D341Med (cell line): ENCODE measurements around the gene ITPRID2.
"Not testable (repeated sequence)": the region's sequence is repeated elsewhere in the genome, so short reads cannot be mapped to it uniquely, and the experiment has no call there.

Experiments used
- DNase-seq: peaks from one replicate; pipeline ENCODE4 v3.0.0; 2012; ENCODE audit warnings: low spot score

ITPRID2 gene

DNA sequence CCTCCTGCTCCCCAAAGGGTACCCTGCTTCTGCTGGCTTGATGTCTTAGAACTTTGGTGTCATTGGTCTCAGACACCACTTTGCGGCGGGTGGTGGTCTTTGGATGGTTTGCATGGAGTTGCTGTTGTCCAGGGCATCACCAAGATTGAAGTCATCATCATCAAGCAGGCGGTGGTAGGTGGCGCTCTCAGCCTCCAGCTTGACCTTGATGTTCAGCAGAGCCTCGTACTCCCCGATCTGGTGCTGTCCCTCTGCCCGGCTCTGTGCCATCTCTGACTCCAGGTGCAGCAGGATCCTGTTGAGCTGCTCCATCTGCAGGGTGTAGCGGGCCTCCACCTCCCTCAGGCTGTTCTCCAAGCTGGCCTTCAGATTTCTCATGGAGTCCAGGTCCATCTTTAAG lies 69.6 kb downstream of the ITPRID2 start:
- DNase-seq: not testable (repeated sequence)

- DNase-seq: no peak
Measured at GRCh38 chr2:181962142-181962541, 70.6 kb downstream of the ITPRID2 start.

- no peak for DNase-seq
Measured at GRCh38 chr2:181970160-181970794, 78.7 kb downstream of the ITPRID2 start.

DNA sequence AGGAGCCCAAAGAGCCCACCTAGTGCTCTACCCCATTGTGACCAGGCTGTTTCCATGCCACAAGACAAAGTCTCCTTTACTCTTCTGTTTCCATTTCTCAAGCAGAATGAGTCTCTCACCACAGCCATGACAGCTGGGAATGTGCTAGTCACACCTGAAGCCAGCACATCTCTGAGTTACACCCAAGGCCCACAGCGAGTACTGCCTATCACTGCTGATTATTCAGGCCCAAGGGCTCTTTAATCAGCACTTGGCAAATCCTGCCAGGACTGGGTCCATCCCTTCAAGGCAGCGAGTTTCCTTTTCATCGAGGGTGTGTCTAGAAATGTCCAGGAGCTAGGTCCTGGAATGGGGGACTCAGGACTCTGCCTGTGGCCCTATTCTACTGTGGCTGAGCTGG lies 79.5 kb downstream of the ITPRID2 start:
- no peak for DNase-seq

GRCh38 chr2:181972431-181973170 lies 81.1 kb downstream of the ITPRID2 start:
- DNase-seq: no peak

GRCh38 chr2:181973171-181973783 lies 81.7 kb downstream of the ITPRID2 start:
- no peak for DNase-seq

- no peak for DNase-seq
Measured at GRCh38 chr2:181977661-181978350, 86.3 kb downstream of the ITPRID2 start.

- no peak for DNase-seq
Measured at GRCh38 chr2:181978351-181979150, 87.0 kb downstream of the ITPRID2 start.
